Naive B cell (primary cell): ENCODE results near the gene TREH. TPM values are rescaled to one million over a fixed set of nuclear protein-coding genes. Genes with fewer than 3 reads are reported as not detected.
"Not testable (repeated sequence)": the region's sequence is repeated elsewhere in the genome, so short reads cannot be mapped to it uniquely, and the experiment has no call there.

Experiments used
- ATAC-seq, 2 donors: fragments of 150-1000 bp; cut with Tn5 transposase; 2 replicates each; pipeline ENCODE4 v1.10.0; 2021; ENCODE audit warnings: low read depth in 2 of 2, mild to moderate bottlenecking in 2 of 2, moderate library complexity in 2 of 2
- DNase-seq: peaks from one replicate; pipeline ENCODE4 v3.0.0; 2022
- H3K27ac Mint-ChIP-seq, 6 donors: one replicate each; pipeline ENCODE4 v1.8.0; 2020 to 2022; ENCODE audit warnings: mild to moderate bottlenecking in 6 of 6, mixed read lengths in 6 of 6, moderate library complexity in 5 of 6, inconsistent platforms in 2 of 6
- H3K27me3 Mint-ChIP-seq, 3 donors: one replicate each; pipeline ENCODE4 v1.8.0; 2021 to 2022; ENCODE audit warnings: mixed read lengths in 3 of 3, mild to moderate bottlenecking in 1 of 3
- H3K36me3 Mint-ChIP-seq, 2 donors: one replicate each; pipeline ENCODE4 v1.8.0; 2020 to 2022; ENCODE audit warnings: mixed read lengths in 2 of 2, inconsistent platforms in 1 of 2, mild to moderate bottlenecking in 1 of 2
- H3K4me1 Mint-ChIP-seq, 3 donors: one replicate each; pipeline ENCODE4 v1.8.0; 2020 to 2022; ENCODE audit warnings: mixed read lengths in 3 of 3, inconsistent platforms in 1 of 3, mild to moderate bottlenecking in 1 of 3, moderate library complexity in 1 of 3
- H3K4me3 Mint-ChIP-seq, 8 donors: one replicate each; pipeline ENCODE4 v1.8.0; 2020 to 2022; ENCODE audit warnings: mild to moderate bottlenecking in 8 of 8, mixed read lengths in 8 of 8, moderate library complexity in 8 of 8, inconsistent platforms in 2 of 8
- H3K9me3 Mint-ChIP-seq, 7 donors: one replicate each; pipeline ENCODE4 v1.8.0; 2020 to 2022; ENCODE audit warnings: mixed read lengths in 7 of 7, mild to moderate bottlenecking in 5 of 7, inconsistent platforms in 2 of 7, moderate library complexity in 1 of 7
- polyA plus RNA-seq, 6 donors: library from polyadenylated mRNA; unstranded; fragments of 300-500 nt; fragmentation: Illumina TruSeq; gene quantifications; one replicate each; pipeline ENCODE4 v1.2.3, GENCODE V29; 2021; ENCODE audit warnings: low read depth in 6 of 6

Gene TREH
- polyA plus RNA-seq, 6 donors from 2014 or later = not detected

- DNase-seq (no peak), ATAC-seq (no peak)
- Mint-ChIP-seq H3K4me3 (peak overlapping the region in 6 of 8 donors; percentile 46 to 71 (median 54)), H3K36me3 (no peaks in the 10 kb centered on the region), H3K9me3 (no peaks in the 10 kb centered on the region), H3K27me3 (peaks cover 7 to 17% (median 10%) of the 10 kb centered on the region in 3 donors), H3K27ac (peak overlapping the region in 4 of 6 donors; percentile 18 to 85 (median 66)), H3K4me1 (peaks cover 6 to 14% (median 12%) of the 10 kb centered on the region in 3 donors)
Observed at GRCh38 chr11:118690553-118691304, 11.3 kb upstream of the TREH start.

- ATAC-seq (peak; percentile 96 to 97), DNase-seq (peak; percentile 73)
- Mint-ChIP-seq H3K27ac (peak overlapping the region in 4 of 6 donors; percentile 37 to 81 (median 60)), H3K36me3 (no peaks in the 10 kb centered on the region), H3K4me1 (peaks cover 6 to 14% (median 12%) of the 10 kb centered on the region in 3 donors), H3K27me3 (peaks cover 7 to 17% (median 10%) of the 10 kb centered on the region in 3 donors), H3K4me3 (peak overlapping the region in 7 of 8 donors; percentile 73 to 89 (median 82)), H3K9me3 (no peaks in the 10 kb centered on the region)
Observed at GRCh38 chr11:118689852-118690552, 10.6 kb upstream of the TREH start.

GRCh38 chr11:118689503-118689851, 10.0 kb upstream of the TREH start:
- Mint-ChIP-seq H3K4me3 (peak overlapping the region in 2 of 8 donors; percentile 25 to 78), H3K27ac (no peak overlapping the region), H3K9me3 (no peaks in the 10 kb centered on the region), H3K4me1 (peaks cover 6 to 14% (median 12%) of the 10 kb centered on the region in 3 donors), H3K27me3 (peaks cover 7 to 17% (median 10%) of the 10 kb centered on the region in 3 donors), H3K36me3 (no peaks in the 10 kb centered on the region)
- DNase-seq = no peak
- ATAC-seq = peak; percentile 1

- H3K4me3 Mint-ChIP-seq = peak overlapping the region in 1 of 8 donors; percentile 25
- no peak for DNase-seq
- no peak for ATAC-seq
- H3K27me3 Mint-ChIP-seq = peaks cover 7 to 17% (median 10%) of the 10 kb centered on the region in 3 donors
- no peaks in the 10 kb centered on the region for H3K36me3 Mint-ChIP-seq
- H3K4me1 Mint-ChIP-seq = peaks cover 6 to 14% (median 12%) of the 10 kb centered on the region in 3 donors
- H3K9me3 Mint-ChIP-seq = no peaks in the 10 kb centered on the region
- H3K27ac Mint-ChIP-seq = no peak overlapping the region
Observed at GRCh38 chr11:118688851-118689502, 9.5 kb upstream of the TREH start.

- peak overlapping the region in 4 of 8 donors; percentile 25 to 61 (median 56) for H3K4me3 Mint-ChIP-seq
- peaks cover 6 to 14% (median 12%) of the 10 kb centered on the region in 3 donors for H3K4me1 Mint-ChIP-seq
- DNase-seq, H3K27ac Mint-ChIP-seq, H3K36me3 Mint-ChIP-seq, H3K9me3 Mint-ChIP-seq, ATAC-seq: not testable (repeated sequence)
- peaks cover 7 to 17% (median 10%) of the 10 kb centered on the region in 3 donors for H3K27me3 Mint-ChIP-seq
Observed at GRCh38 chr11:118688339-118688738, 8.9 kb upstream of the TREH start.

- Mint-ChIP-seq H3K9me3 (no peaks in the 10 kb centered on the region), H3K27me3 (peaks cover 7 to 17% (median 10%) of the 10 kb centered on the region in 3 donors), H3K4me1 (peaks cover 6 to 14% (median 12%) of the 10 kb centered on the region in 3 donors), H3K27ac (no peak overlapping the region), H3K36me3 (no peaks in the 10 kb centered on the region), H3K4me3 (peak overlapping the region in 3 of 8 donors; percentile 25 to 61 (median 59))
- ATAC-seq (no peak), DNase-seq (no peak)
Observed at GRCh38 chr11:118687906-118688305, 8.5 kb upstream of the TREH start.

- Mint-ChIP-seq H3K27me3 (peaks cover 7 to 26% (median 10%) of the 10 kb centered on the region in 3 donors), H3K4me1 (peaks cover 0 to 5% (median 0%) of the 10 kb centered on the region in 3 donors), H3K27ac (no peak overlapping the region), H3K4me3 (no peak overlapping the region), H3K36me3 (no peaks in the 10 kb centered on the region), H3K9me3 (no peaks in the 10 kb centered on the region)
- DNase-seq (no peak), ATAC-seq (no peak)
Observed at GRCh38 chr11:118684187-118684586, 4.7 kb upstream of the TREH start.

- not testable (repeated sequence) for DNase-seq, H3K27ac Mint-ChIP-seq, ATAC-seq, H3K4me1 Mint-ChIP-seq, H3K9me3 Mint-ChIP-seq, H3K36me3 Mint-ChIP-seq, H3K4me3 Mint-ChIP-seq
- peaks cover 0 to 22% (median 10%) of the 10 kb centered on the region in 3 donors for H3K27me3 Mint-ChIP-seq
Observed at GRCh38 chr11:118682939-118683338, 3.5 kb upstream of the TREH start.

GRCh38 chr11:118682372-118682771, 2.9 kb upstream of the TREH start:
- peaks cover 0 to 16% (median 4%) of the 10 kb centered on the region in 3 donors for H3K27me3 Mint-ChIP-seq
- H3K9me3 Mint-ChIP-seq = peaks cover 0 to 4% (median 0%) of the 10 kb centered on the region in 7 donors
- H3K4me1 Mint-ChIP-seq = no peaks in the 10 kb centered on the region
- H3K36me3 Mint-ChIP-seq = no peaks in the 10 kb centered on the region
- H3K27ac Mint-ChIP-seq = no peak overlapping the region
- DNase-seq (no peak), ATAC-seq (no peak)
- H3K4me3 Mint-ChIP-seq = no peak overlapping the region

GRCh38 chr11:118678908-118679307, 542 bp downstream of the TREH start:
- H3K27ac Mint-ChIP-seq, H3K4me3 Mint-ChIP-seq, H3K36me3 Mint-ChIP-seq, ATAC-seq, DNase-seq, H3K4me1 Mint-ChIP-seq: not testable (repeated sequence)
- Mint-ChIP-seq H3K9me3 (peaks cover 0 to 13% (median 7%) of the 10 kb centered on the region in 7 donors), H3K27me3 (peaks cover 0 to 26% (median 8%) of the 10 kb centered on the region in 3 donors)

- Mint-ChIP-seq H3K27me3 (peaks cover 0 to 26% (median 11%) of the 10 kb centered on the region in 3 donors), H3K27ac (peak overlapping the region in 1 of 6 donors; percentile 16)
Observed at GRCh38 chr11:118677977-118678376, 1.5 kb downstream of the TREH start.

GRCh38 chr11:118674082-118674435, 5.4 kb downstream of the TREH start:
- no peak for DNase-seq
- Mint-ChIP-seq H3K4me1 (no peaks in the 10 kb centered on the region), H3K36me3 (peaks cover 0 to 6% of the 10 kb centered on the region in 2 donors), H3K4me3 (no peak overlapping the region), H3K27me3 (peaks cover 11 to 44% (median 34%) of the 10 kb centered on the region in 3 donors), H3K27ac (no peak overlapping the region), H3K9me3 (peaks cover 7 to 23% (median 18%) of the 10 kb centered on the region in 7 donors)
- ATAC-seq = no peak

More at GRCh38 chr11:118677977-118678376, 1.5 kb downstream of the TREH start:
- Mint-ChIP-seq H3K36me3 (peaks cover 0 to 6% of the 10 kb centered on the region in 2 donors), H3K4me1 (no peaks in the 10 kb centered on the region), H3K9me3 (peaks cover 0 to 13% (median 7%) of the 10 kb centered on the region in 7 donors), H3K4me3 (no peak overlapping the region)
- ATAC-seq (no peak), DNase-seq (no peak)
